GM18511 (cell line): ENCODE measurements around the gene OR5H6.
"Not testable (repeated sequence)": the region's sequence is repeated elsewhere in the genome, so short reads cannot be mapped to it uniquely, and the experiment has no call there.

Source experiments
- ATAC-seq: cut with Tn5 transposase; IDR thresholded peaks from one replicate; pipeline ENCODE4 v1.9.1; 2021; ENCODE audit warnings: mild to moderate bottlenecking, moderate library complexity; ENCODE audit not compliant: unreplicated experiment

OR5H6 gene

GRCh38 chr3:98263944-98264343 is at the start of gene OR5H6:
Gene OR5H6 (plus strand): TSS chr3:98264244. CDS start chr3:98264333, 89 bp downstream.
- ATAC-seq = no peak

DNA sequence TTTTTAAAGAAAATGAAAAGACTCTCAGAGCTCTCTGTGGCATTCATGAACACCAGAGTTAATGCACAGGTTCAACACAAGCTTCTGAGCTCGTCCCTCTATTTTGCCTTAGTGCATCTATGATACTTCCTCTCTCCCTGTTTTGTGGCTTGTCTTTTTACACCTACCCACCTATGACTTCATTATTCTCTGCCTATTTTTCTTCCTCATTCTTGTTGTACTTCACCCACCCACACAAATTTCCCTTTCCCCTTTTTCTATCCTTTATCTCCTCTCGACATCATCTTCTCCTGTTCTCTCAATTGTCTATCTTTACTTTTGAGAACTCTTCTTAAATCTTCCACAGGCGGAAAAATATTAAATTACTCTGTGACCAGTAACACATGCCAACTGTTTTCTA is 49.0 kb upstream of the OR5H6 start:
- no peak for ATAC-seq

DNA sequence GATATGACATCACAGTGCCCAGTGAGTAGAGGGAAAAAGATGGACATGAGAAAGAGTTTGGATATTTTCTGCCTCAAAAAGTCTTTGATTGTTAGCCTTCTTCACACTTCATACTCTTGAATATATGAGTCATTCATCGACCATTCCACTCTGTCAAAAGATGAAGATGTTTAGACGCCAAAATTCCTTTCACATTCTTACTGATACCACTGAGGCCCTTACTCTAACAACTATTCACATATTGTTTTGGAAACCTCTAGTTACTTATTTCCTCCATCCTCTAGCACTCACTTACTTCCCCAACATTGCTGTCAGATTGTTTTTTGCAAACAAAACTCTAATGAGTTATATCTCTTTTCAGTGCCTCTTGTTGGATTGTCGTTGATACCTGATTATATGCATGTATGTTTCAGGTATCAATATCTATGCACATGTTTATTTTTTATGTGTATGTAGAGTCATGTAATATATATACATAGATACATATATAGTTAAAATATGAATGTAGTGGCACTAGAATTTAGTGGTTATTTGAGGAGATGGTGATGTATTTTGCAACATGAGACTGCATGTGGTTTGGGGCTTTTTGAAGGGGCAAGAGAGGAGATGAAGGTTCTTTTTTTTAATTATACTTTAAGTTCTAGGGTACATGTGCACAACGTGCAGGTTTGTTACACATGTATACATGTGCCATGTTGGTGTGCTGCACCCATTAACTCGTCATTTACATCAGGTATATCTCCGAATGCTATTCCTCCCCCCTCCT is 40.0 kb upstream of the OR5H6 start:
- ATAC-seq = no peak

DNA sequence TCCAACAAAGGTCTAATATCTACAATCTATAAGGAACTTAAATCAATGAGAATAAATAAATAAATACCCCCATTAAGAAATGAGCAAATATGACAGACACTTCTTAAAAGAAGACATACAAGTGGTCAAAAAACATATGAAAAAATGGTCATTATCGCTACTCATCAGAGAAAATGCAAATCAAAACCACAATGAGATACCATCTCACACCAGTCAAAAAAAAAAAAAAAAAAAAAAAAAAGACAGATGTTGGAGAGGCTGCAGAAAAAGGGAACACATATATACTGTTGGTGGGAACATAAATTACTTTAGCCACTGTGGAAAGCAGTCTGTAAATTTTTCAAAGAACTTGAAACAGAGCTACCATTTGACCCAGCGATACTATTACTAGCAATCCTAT is 31.6 kb upstream of the OR5H6 start:
- ATAC-seq = no peak

- peak; percentile 65 for ATAC-seq
Observed at GRCh38 chr3:98233468-98233867, 30.6 kb upstream of the OR5H6 start.

DNA sequence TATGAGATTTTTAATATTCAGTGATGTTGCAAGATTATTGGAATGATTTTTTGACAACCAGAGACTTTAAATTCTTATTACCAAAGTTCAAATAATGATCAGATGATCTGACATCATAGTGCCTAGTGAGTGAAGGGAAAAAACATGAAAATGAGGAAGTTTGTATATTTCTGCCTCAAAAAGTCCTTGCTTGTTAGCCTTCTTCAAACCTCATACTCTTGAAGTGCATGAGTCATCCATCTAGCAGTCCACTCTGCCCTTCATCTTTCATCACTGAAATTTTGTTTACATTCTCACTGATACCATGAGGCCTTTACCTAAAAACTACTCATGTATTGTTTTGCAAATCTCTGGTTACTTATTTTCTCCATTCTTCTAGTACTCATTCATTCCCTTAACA is 23.9 kb upstream of the OR5H6 start:
- ATAC-seq = no peak

DNA sequence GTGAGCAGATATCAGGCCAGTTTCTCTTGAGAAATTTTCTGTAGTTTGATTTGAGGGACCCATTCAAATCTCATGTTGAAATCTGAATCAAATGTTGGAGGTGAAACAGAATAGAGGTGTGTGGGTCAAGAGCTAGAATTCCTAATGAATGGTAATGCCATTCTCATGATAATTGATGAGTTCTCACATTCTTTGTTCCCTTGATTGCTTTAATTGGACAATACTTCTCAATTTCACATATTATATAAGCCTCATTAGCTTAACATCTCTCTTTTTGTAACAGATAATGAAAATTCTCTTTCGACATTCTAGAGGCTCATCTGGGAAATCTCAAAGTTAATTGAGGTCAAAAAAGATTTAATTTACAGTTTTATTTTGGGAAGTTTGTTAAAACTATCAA is 21.9 kb upstream of the OR5H6 start:
- no peak for ATAC-seq

- ATAC-seq = no peak
Observed at GRCh38 chr3:98243843-98244242, 20.2 kb upstream of the OR5H6 start.

GRCh38 chr3:98246142-98246541 is 17.9 kb upstream of the OR5H6 start:
- ATAC-seq = no peak

DNA sequence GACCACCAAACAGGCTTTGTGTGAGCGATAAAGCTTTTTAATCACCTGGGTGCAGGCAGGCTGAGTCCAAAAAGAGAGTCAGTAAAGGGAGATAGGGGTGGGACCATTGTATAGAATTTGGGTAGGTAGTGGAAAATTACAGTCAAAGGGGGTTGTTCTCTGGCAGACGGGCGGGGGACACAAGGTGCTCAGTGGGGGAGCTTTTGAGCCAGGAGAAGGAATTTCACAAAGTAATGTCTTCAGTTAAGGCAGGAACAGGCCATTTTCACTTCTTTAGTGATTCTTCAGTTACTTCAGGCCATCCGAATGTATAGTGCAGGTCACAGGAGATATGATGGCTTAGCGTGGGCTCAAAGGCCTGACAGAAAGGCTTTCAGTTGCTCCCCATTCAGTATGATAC is 8.0 kb upstream of the OR5H6 start:
- ATAC-seq = not testable (repeated sequence)

GRCh38 chr3:98259707-98260106 is 4.3 kb upstream of the OR5H6 start:
- peak; percentile 65 for ATAC-seq

GRCh38 chr3:98262046-98262445 is 2.0 kb upstream of the OR5H6 start:
- no peak for ATAC-seq

- ATAC-seq = no peak
Observed at GRCh38 chr3:98269846-98270245, 5.8 kb downstream of the OR5H6 start.

DNA sequence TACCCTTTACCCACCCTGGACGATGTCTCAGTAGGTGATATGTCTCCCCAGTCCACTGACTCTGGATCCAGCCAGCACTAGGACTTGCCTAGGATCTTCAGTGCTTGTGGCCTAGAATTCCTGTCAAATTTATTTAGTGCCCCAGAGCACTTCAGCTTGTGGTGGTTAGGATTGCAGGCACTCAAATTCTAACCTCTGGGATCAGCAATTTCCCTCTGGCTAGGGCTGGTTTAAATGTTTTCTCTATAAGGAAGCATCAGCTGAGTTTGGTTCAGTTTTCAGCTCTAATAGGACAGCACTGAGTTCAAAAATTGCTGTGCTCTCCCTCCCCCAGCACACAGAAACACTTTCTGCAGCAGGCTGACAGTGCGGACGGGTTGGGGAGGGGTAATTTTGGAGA is 8.1 kb downstream of the OR5H6 start:
- ATAC-seq = no peak

GRCh38 chr3:98274914-98275313 is 10.9 kb downstream of the OR5H6 start:
- no peak for ATAC-seq

DNA sequence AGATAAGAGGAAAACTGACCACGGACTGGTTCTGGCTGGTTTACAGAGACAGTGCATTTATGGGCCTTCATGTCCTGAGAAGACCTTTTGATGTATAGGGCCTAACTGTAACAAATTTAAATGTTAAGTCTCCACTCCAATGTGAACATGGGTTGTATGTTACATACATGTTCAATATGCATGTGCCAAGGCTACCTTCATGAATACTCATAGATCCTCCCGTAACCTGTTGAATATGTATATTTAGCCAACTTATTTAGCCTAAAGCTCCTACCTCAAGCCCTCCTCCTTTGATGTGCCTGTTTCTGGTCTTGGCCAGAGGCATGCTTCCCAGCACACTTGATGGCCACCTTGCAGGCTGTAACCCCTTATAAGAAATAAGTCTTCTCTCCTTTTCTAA is 18.2 kb downstream of the OR5H6 start, which contains the start of gene OR5H2:
TSS of gene OR5H2 (plus strand) at position 301 of the 400 bp plus-strand sequence. CDS start 398 bp downstream, outside the sequence.
- ATAC-seq = no peak

GRCh38 chr3:98290916-98291315 is 26.9 kb downstream of the OR5H6 start:
- no peak for ATAC-seq

GRCh38 chr3:98291332-98291957 is 27.4 kb downstream of the OR5H6 start:
- no peak for ATAC-seq
